SJSA1 (cell line): Measurements from ENCODE around the gene PLAAT2. TPM values are rescaled to one million over a fixed set of nuclear protein-coding genes. Genes with fewer than 3 reads are reported as not detected.
"Not testable (repeated sequence)": the region's sequence is repeated elsewhere in the genome, so short reads cannot be mapped to it uniquely, and the experiment has no call there.

Experiments used
- DNase-seq, 2 experiments: peaks; one replicate each; pipeline ENCODE4 v3.0.0-alpha.2; 2015 to 2020; ENCODE audit warnings: low spot score in 2 of 2, low read depth in 1 of 2
- H3K27ac ChIP-seq: fragments of 250-450 bp; sonication (Bioruptor Pico); 2 replicates; pipeline ENCODE4 v1.5.1; 2020; ENCODE audit warnings: mild to moderate bottlenecking, moderate library complexity
- H3K27me3 ChIP-seq: fragments of 250-450 bp; sonication (Bioruptor Pico); replicated peaks from 2 replicates; pipeline ENCODE4 v1.5.1; 2020; ENCODE audit warnings: mild to moderate bottlenecking, moderate library complexity
- H3K36me3 ChIP-seq: fragments of 250-450 bp; sonication (Bioruptor Pico); 2 replicates; pipeline ENCODE4 v1.5.1; 2020; ENCODE audit warnings: mild to moderate bottlenecking
- H3K4me1 ChIP-seq: fragments of 250-450 bp; sonication (Bioruptor Pico); replicated peaks from 2 replicates; pipeline ENCODE4 v1.6.1; 2021; ENCODE audit warnings: mild to moderate bottlenecking
- H3K4me3 ChIP-seq: fragments of 250-450 bp; sonication (Bioruptor Pico); 2 replicates; pipeline ENCODE4 v1.5.1; 2020; ENCODE audit warnings: mild to moderate bottlenecking
- H3K9me3 ChIP-seq: fragments of 250-450 bp; sonication (Bioruptor Pico); replicated peaks from 2 replicates; pipeline ENCODE4 v1.5.1; 2020; ENCODE audit warnings: mild to moderate bottlenecking
- total RNA-seq: library from RNA; depleted of rRNA; stranded (reverse); fragments of >200 nt; shearing (Covaris generic); gene quantifications from 2 replicates; pipeline ENCODE4 v1.2.3, GENCODE V29; 2014

PLAAT2 gene
- total RNA-seq, 1 experiment from 2014 or later = 0.39 TPM

GRCh38 chr11:63531074-63531792 lies 31.9 kb downstream of the PLAAT2 start:
- not testable (repeated sequence) for H3K36me3 ChIP-seq, H3K9me3 ChIP-seq, H3K27me3 ChIP-seq, H3K4me3 ChIP-seq
- DNase-seq = peak; percentile 59 to 78
- Histone ChIP-seq H3K4me1 (peaks cover 30% of the 10 kb centered on the region), H3K27ac (peak overlapping the region; percentile 17)

- no peak overlapping the region for H3K4me3 ChIP-seq
- H3K27ac ChIP-seq = no peak overlapping the region
- no peak for DNase-seq
- no peaks in the 10 kb centered on the region for H3K36me3 ChIP-seq
- no peaks in the 10 kb centered on the region for H3K27me3 ChIP-seq
- peaks cover 18% of the 10 kb centered on the region for H3K4me1 ChIP-seq
- H3K9me3 ChIP-seq = no peaks in the 10 kb centered on the region
These were observed 33.2 kb downstream of the PLAAT2 start for GRCh38 chr11:63530021-63530420.

GRCh38 chr11:63529373-63529772 lies 33.8 kb downstream of the PLAAT2 start:
- not testable (repeated sequence) for H3K4me3 ChIP-seq, DNase-seq, H3K27ac ChIP-seq, H3K27me3 ChIP-seq, H3K36me3 ChIP-seq, H3K9me3 ChIP-seq
- peaks cover 16% of the 10 kb centered on the region for H3K4me1 ChIP-seq

- H3K27me3 ChIP-seq, H3K9me3 ChIP-seq, H3K27ac ChIP-seq, DNase-seq, H3K36me3 ChIP-seq, H3K4me3 ChIP-seq: not testable (repeated sequence)
- H3K4me1 ChIP-seq = peaks cover 16% of the 10 kb centered on the region
These were observed 34.4 kb downstream of the PLAAT2 start for GRCh38 chr11:63528729-63529278.

GRCh38 chr11:63528156-63528555 lies 35.0 kb downstream of the PLAAT2 start:
- DNase-seq, H3K4me3 ChIP-seq, H3K36me3 ChIP-seq, H3K9me3 ChIP-seq, H3K27me3 ChIP-seq, H3K27ac ChIP-seq: not testable (repeated sequence)
- H3K4me1 ChIP-seq = peaks cover 18% of the 10 kb centered on the region

GRCh38 chr11:63527667-63528066 lies 35.5 kb downstream of the PLAAT2 start:
- H3K27me3 ChIP-seq = no peaks in the 10 kb centered on the region
- DNase-seq = no peak
- peaks cover 20% of the 10 kb centered on the region for H3K4me1 ChIP-seq
- no peaks in the 10 kb centered on the region; the same call in 1 of the 2 replicates for H3K9me3 ChIP-seq
- H3K27ac ChIP-seq = no peak overlapping the region
- H3K36me3 ChIP-seq = no peaks in the 10 kb centered on the region
- no peak overlapping the region for H3K4me3 ChIP-seq

- Histone ChIP-seq H3K27me3 (no peaks in the 10 kb centered on the region), H3K4me1 (peaks cover 20% of the 10 kb centered on the region), H3K9me3 (no peaks in the 10 kb centered on the region; the same call in 1 of the 2 replicates), H3K4me3 (no peak overlapping the region), H3K27ac (no peak overlapping the region), H3K36me3 (no peaks in the 10 kb centered on the region)
- no peak for DNase-seq
These were observed 40.0 kb downstream of the PLAAT2 start for GRCh38 chr11:63523151-63523550.

- no peak overlapping the region for H3K4me3 ChIP-seq
- no peaks in the 10 kb centered on the region for H3K27me3 ChIP-seq
- no peak overlapping the region for H3K27ac ChIP-seq
- H3K9me3 ChIP-seq = no peaks in the 10 kb centered on the region; the same call in 1 of the 2 replicates
- peaks cover 29% of the 10 kb centered on the region for H3K4me1 ChIP-seq
- DNase-seq = no peak
- H3K36me3 ChIP-seq = no peaks in the 10 kb centered on the region
These were observed 41.3 kb downstream of the PLAAT2 start for GRCh38 chr11:63521896-63522295.

GRCh38 chr11:63520606-63521170 lies 42.5 kb downstream of the PLAAT2 start:
- no peak for DNase-seq
- Histone ChIP-seq H3K36me3 (no peaks in the 10 kb centered on the region), H3K27me3 (no peaks in the 10 kb centered on the region), H3K4me3 (no peak overlapping the region), H3K4me1 (peaks cover 39% of the 10 kb centered on the region), H3K27ac (no peak overlapping the region), H3K9me3 (no peaks in the 10 kb centered on the region; the same call in 1 of the 2 replicates)

GRCh38 chr11:63518548-63518947 lies 44.6 kb downstream of the PLAAT2 start:
- DNase-seq = peak; percentile 50 to 94

GRCh38 chr11:63517156-63517555 lies 46.0 kb downstream of the PLAAT2 start:
- Histone ChIP-seq H3K4me1 (peaks cover 37% of the 10 kb centered on the region), H3K4me3 (no peak overlapping the region), H3K27me3 (no peaks in the 10 kb centered on the region), H3K36me3 (no peaks in the 10 kb centered on the region), H3K9me3 (no peaks in the 10 kb centered on the region), H3K27ac (no peak overlapping the region)
- DNase-seq = no peak

More at GRCh38 chr11:63518548-63518947, 44.6 kb downstream of the PLAAT2 start:
- Histone ChIP-seq H3K27me3 (no peaks in the 10 kb centered on the region), H3K4me3 (no peak overlapping the region), H3K9me3 (no peaks in the 10 kb centered on the region), H3K4me1 (peaks cover 39% of the 10 kb centered on the region), H3K27ac (peak overlapping the region; percentile 9), H3K36me3 (no peaks in the 10 kb centered on the region)

- H3K4me3 ChIP-seq = no peak overlapping the region
- H3K9me3 ChIP-seq = no peaks in the 10 kb centered on the region
- H3K36me3 ChIP-seq = no peaks in the 10 kb centered on the region
- H3K4me1 ChIP-seq = peaks cover 47% of the 10 kb centered on the region
- DNase-seq = no peak
- H3K27ac ChIP-seq = no peak overlapping the region
- no peaks in the 10 kb centered on the region for H3K27me3 ChIP-seq
These were observed 47.1 kb downstream of the PLAAT2 start for GRCh38 chr11:63516109-63516508.

GRCh38 chr11:63512816-63513215 lies 50.4 kb downstream of the PLAAT2 start:
- no peaks in the 10 kb centered on the region for H3K27me3 ChIP-seq
- DNase-seq = no peak
- no peak overlapping the region for H3K27ac ChIP-seq
- H3K9me3 ChIP-seq = no peaks in the 10 kb centered on the region
- H3K4me1 ChIP-seq = peaks cover 46% of the 10 kb centered on the region
- no peaks in the 10 kb centered on the region for H3K36me3 ChIP-seq
- H3K4me3 ChIP-seq = no peak overlapping the region

GRCh38 chr11:63511048-63511748 lies 52.0 kb downstream of the PLAAT2 start:
- H3K36me3 ChIP-seq = no peaks in the 10 kb centered on the region
- H3K9me3 ChIP-seq = no peaks in the 10 kb centered on the region
- H3K4me1 ChIP-seq = peaks cover 37% of the 10 kb centered on the region
- no peak overlapping the region for H3K4me3 ChIP-seq
- H3K27ac ChIP-seq = peak overlapping the region; percentile 38
- no peak for DNase-seq
- no peaks in the 10 kb centered on the region for H3K27me3 ChIP-seq
